ENCODE measurements around the gene POLR2E. TPM values are rescaled to one million over a fixed set of nuclear protein-coding genes. Genes with fewer than 3 reads are reported as not detected.

POLR2E gene
- total RNA-seq, 1 donor from 2014 or later: 72.1 TPM

DNA sequence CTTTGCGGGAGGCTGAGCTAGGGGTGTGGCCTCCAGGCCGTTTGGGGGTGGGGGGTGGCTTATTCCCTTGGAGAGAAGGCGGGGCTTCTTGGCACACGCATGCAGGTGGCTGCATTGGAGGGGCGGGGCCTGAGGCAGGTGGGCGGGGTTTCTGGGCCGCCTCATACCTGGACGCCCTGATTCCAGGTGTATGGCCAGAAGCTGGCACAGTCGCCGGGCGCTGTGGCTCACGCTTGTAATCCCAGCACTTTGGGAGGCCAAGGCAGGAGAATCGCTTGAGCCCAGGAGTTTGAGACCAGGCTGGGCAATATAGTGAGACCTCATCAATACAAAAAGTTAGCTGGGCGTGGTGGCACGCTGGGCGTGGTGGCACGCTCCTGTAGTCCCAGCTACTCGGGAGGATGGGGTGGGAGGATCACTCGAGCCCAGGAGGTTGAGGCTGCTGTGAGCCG lies 47.5 kb downstream of the POLR2E start:
- H3K36me3 ChIP-seq: no peaks in the 10 kb centered on the region
- H3K4me3 ChIP-seq: no peak overlapping the region
- no peaks in the 10 kb centered on the region for H3K27me3 ChIP-seq
- H3K9me3 ChIP-seq: no peaks in the 10 kb centered on the region
- no peaks in the 10 kb centered on the region for H3K4me1 ChIP-seq
- TF ChIP-seq, protein P1, sequence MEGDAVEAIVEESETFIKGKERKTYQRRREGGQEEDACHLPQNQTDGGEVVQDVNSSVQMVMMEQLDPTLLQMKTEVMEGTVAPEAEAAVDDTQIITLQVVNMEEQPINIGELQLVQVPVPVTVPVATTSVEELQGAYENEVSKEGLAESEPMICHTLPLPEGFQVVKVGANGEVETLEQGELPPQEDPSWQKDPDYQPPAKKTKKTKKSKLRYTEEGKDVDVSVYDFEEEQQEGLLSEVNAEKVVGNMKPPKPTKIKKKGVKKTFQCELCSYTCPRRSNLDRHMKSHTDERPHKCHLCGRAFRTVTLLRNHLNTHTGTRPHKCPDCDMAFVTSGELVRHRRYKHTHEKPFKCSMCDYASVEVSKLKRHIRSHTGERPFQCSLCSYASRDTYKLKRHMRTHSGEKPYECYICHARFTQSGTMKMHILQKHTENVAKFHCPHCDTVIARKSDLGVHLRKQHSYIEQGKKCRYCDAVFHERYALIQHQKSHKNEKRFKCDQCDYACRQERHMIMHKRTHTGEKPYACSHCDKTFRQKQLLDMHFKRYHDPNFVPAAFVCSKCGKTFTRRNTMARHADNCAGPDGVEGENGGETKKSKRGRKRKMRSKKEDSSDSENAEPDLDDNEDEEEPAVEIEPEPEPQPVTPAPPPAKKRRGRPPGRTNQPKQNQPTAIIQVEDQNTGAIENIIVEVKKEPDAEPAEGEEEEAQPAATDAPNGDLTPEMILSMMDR (IDR thresholded peaks at IDR 0.05): no peak
- intact Hi-C loops (cut with DNase I): no loop called here
- no peak for DNase-seq (ENCODE audit: low spot score in 2 of 2)
- no peak overlapping the region for H3K27ac ChIP-seq

DNA sequence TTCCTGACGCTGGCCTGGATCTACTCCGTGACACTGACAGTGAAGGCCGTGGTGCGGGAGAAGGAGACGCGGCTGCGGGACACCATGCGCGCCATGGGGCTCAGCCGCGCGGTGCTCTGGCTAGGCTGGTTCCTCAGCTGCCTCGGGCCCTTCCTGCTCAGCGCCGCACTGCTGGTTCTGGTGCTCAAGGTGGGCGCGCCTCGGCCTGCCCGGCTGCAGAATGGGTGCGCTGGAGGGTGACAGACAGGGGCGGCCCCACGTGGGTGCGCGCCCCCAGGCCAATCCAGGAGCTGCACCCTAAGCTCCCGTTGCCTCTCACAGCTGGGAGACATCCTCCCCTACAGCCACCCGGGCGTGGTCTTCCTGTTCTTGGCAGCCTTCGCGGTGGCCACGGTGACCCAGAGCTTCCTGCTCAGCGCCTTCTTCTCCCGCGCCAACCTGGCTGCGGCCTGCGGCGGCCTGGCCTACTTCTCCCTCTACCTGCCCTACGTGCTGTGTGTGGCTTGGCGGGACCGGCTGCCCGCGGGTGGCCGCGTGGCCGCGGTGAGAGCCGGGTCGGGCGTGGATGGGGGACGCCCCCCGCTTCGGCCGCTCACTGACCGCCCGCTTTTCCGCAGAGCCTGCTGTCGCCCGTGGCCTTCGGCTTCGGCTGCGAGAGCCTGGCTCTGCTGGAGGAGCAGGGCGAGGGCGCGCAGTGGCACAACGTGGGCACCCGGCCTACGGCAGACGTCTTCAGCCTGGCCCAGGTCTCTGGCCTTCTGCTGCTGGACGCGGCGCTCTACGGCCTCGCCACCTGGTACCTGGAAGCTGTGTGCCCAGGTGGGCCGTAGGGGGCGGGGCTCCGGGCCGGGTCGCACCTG lies 48.1 kb downstream of the POLR2E start:
- H3K27ac ChIP-seq: no peak overlapping the region
- TF ChIP-seq, protein P1 (IDR thresholded peaks at IDR 0.05): no peak
- DNase-seq (ENCODE audit: low spot score in 2 of 2): no peak
- intact Hi-C loops (cut with DNase I): no loop called here
- H3K9me3 ChIP-seq: no peaks in the 10 kb centered on the region
- no peak overlapping the region for H3K4me3 ChIP-seq
- H3K4me1 ChIP-seq: no peaks in the 10 kb centered on the region
- no peaks in the 10 kb centered on the region for H3K27me3 ChIP-seq
- no peaks in the 10 kb centered on the region for H3K36me3 ChIP-seq

DNA sequence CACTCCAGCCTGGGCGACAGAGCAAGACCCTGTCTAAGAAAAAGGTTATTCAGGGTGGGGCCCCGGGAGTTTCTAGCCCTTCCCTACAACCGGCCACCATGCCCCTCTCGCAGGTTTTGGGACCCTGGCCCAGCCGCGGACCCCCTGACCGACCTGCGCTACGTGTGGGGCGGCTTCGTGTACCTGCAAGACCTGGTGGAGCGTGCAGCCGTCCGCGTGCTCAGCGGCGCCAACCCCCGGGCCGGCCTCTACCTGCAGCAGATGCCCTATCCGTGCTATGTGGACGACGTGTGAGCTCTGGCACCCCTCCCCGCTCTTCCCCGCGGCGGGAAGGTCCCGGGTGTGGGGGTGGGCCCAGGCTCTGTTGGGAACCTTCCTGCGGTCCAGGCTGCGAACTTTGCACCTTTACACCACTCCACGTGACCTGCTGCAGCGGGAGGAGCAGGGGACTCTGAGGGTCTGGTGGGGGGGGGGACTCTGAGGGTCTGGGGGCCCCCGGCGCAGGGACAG lies 49.0 kb downstream of the POLR2E start:
- intact Hi-C loops (cut with DNase I): no loop called here
- Histone ChIP-seq H3K27me3 (no peaks in the 10 kb centered on the region), H3K9me3 (no peaks in the 10 kb centered on the region), H3K4me1 (peaks cover 3 to 4% of the 10 kb centered on the region in 2 donors), H3K4me3 (no peak overlapping the region), H3K27ac (no peak overlapping the region), H3K36me3 (no peaks in the 10 kb centered on the region)
- no peak for DNase-seq (ENCODE audit: low spot score in 2 of 2)
- TF ChIP-seq, protein P1 (IDR thresholded peaks at IDR 0.05): no peak

DNA sequence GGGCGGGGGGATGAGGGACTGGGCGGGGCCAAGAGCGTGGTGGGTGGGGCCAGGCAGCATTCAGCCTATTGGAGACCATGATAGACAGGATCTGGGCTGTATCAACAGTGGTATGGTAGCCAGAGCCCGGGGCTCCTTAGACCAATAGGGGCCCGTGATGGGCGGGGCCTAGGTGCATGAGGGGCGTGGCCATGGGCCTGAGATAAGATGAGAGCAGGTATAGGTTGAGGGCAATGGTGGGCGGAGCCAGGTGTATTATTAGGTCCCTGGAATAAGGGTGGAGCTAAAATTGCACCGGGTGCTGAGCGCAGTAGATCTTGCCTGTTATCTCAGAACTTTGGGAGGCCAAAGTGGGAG lies 50.0 kb downstream of the POLR2E start:
- Histone ChIP-seq H3K27me3 (no peaks in the 10 kb centered on the region), H3K4me1 (peaks cover 11 to 13% of the 10 kb centered on the region in 2 donors), H3K9me3 (no peaks in the 10 kb centered on the region), H3K36me3 (no peaks in the 10 kb centered on the region), H3K4me3 (no peak overlapping the region), H3K27ac (no peak overlapping the region)
- TF ChIP-seq, protein P1 (IDR thresholded peaks at IDR 0.05): no peak
- intact Hi-C loops (cut with DNase I): no loop called here
- no peak for DNase-seq (ENCODE audit: low spot score in 2 of 2)

DNA sequence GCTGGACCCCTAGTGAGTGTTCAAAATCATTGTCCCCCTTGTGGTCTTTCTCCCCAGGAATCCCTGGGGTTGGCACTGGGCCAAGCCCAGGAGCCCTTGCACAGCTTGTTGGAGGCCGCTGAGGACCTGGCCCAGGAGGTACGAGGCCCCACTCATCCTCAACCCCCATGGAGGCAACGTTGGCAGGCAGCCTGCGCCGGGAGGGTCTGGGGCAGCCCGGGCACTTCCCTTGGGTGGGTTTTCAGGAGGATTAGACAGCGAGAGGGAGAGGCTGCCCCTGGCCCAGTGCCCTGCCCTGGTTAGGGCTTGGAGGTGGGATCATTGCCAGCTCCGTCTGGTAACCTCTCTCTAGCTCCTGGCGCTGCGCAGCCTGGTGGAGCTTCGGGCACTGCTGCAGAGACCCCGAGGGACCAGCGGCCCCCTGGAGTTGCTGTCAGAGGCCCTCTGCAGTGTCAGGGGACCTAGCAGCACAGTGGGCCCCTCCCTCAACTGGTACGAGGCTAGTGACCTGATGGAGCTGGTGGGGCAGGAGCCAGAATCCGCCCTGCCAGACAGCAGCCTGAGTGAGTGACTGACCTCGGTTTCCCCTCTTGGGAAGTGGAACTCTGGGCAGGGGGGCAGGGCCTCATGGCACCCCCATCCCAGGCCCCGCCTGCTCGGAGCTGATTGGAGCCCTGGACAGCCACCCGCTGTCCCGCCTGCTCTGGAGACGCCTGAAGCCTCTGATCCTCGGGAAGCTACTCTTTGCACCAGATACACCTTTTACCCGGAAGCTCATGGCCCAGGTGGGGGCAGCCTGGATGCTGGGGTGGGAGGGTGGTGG lies 52.3 kb downstream of the POLR2E start:
- no peaks in the 10 kb centered on the region for H3K27me3 ChIP-seq
- no peak for DNase-seq (ENCODE audit: low spot score in 2 of 2)
- H3K9me3 ChIP-seq: no peaks in the 10 kb centered on the region
- H3K36me3 ChIP-seq: peaks cover 3% of the 10 kb centered on the region in 2 donors
- H3K4me1 ChIP-seq: peaks cover 11 to 17% of the 10 kb centered on the region in 2 donors
- H3K27ac ChIP-seq: no peak overlapping the region
- TF ChIP-seq, protein P1 (IDR thresholded peaks at IDR 0.05): no peak
- intact Hi-C loops (cut with DNase I): no loop called here
- no peak overlapping the region for H3K4me3 ChIP-seq

Data from ascending aorta (tissue), 2 donors.